NB4 (cell line): ENCODE data around the gene SYTL3.

Source experiments
- DNase-seq: peaks from one replicate; pipeline ENCODE4 v3.0.0; 2010; ENCODE audit warnings: low read depth
- H3K4me3 ChIP-seq: one replicate; pipeline ENCODE4 v1.5.1; 2011; ENCODE audit warnings: mild to moderate bottlenecking, low read depth, low read length, moderate library complexity
- CTCF ChIP-seq: IDR thresholded peaks from one replicate; pipeline ENCODE4 v1.5.1; 2012; ENCODE audit warnings: low read depth, low read length
- MAX ChIP-seq: IDR thresholded peaks from 2 replicates; pipeline ENCODE4 v1.6.1; 2011; ENCODE audit warnings: low read depth, low read length
- MYC ChIP-seq: IDR thresholded peaks from 2 replicates; pipeline ENCODE4 v1.6.1; 2011; ENCODE audit warnings: low read depth, low read length
- POLR2A ChIP-seq: IDR thresholded peaks from 2 replicates; pipeline ENCODE4 v1.6.1; 2011; ENCODE audit warnings: mild to moderate bottlenecking; ENCODE audit not compliant: insufficient read length; ENCODE audit errors: extremely low read depth

Gene SYTL3

GRCh38 chr6:158707821-158708195, 58.0 kb downstream of the SYTL3 start:
- no peak for DNase-seq
- TF ChIP-seq MYC: no peak
- TF ChIP-seq CTCF: no peak
- TF ChIP-seq POLR2A: no peak
- TF ChIP-seq MAX: no peak
- no peak overlapping the region for H3K4me3 ChIP-seq

GRCh38 chr6:158708239-158708638, 58.4 kb downstream of the SYTL3 start:
- no peak overlapping the region for H3K4me3 ChIP-seq
- TF ChIP-seq MYC (no peak), CTCF (no peak), POLR2A (no peak), MAX (no peak)
- DNase-seq: no peak

- TF ChIP-seq CTCF (no peak), MYC (no peak), MAX (no peak), POLR2A (no peak)
- H3K4me3 ChIP-seq: no peak overlapping the region
- no peak for DNase-seq
Observed at GRCh38 chr6:158709809-158710208, 60.0 kb downstream of the SYTL3 start.

- no peak overlapping the region for H3K4me3 ChIP-seq
- DNase-seq: no peak
- no peak for TF ChIP-seq MYC
- no peak for TF ChIP-seq POLR2A
- TF ChIP-seq CTCF: no peak
- TF ChIP-seq MAX: no peak
Observed at GRCh38 chr6:158711264-158711663, 61.4 kb downstream of the SYTL3 start.

GRCh38 chr6:158713469-158713868, 63.6 kb downstream of the SYTL3 start:
- H3K4me3 ChIP-seq: no peak overlapping the region
- DNase-seq: no peak
- TF ChIP-seq POLR2A (no peak), CTCF (no peak), MAX (no peak), MYC (no peak)

GRCh38 chr6:158714706-158715105, 64.9 kb downstream of the SYTL3 start:
- no peak for TF ChIP-seq MAX
- no peak for TF ChIP-seq POLR2A
- no peak for TF ChIP-seq MYC
- no peak for TF ChIP-seq CTCF
- no peak overlapping the region for H3K4me3 ChIP-seq
- DNase-seq: no peak
